Heart right ventricle (tissue), 16 donors: ENCODE data around the gene KLRB1. TPM values are rescaled to one million over a fixed set of nuclear protein-coding genes. Genes with fewer than 3 reads are reported as not detected.
"Not testable (repeated sequence)": the region's sequence is repeated elsewhere in the genome, so short reads cannot be mapped to it uniquely, and the experiment has no call there.

ENCODE experiments used
- ATAC-seq, 8 donors: fragments of 200-7000 bp; cut with Tn5 transposase; one replicate each; pipeline ENCODE4 v1.9.1; 2020; ENCODE audit warnings: mild to moderate bottlenecking in 8 of 8, moderate library complexity in 8 of 8, moderate number of reproducible peaks in 1 of 8
- DNase-seq, 2 donors: peaks; one replicate each; pipeline ENCODE4 v3.0.0-alpha.2; 2020
- H3K27ac ChIP-seq, 10 donors: fragments of 200-600 bp; sonication (generic) in 2 of 10; one replicate each; pipeline versions ENCODE4 v1.5.0 to v1.8.0; 2020 to 2022; ENCODE audit warnings: mild to moderate bottlenecking in 3 of 10
- H3K27me3 ChIP-seq, 7 donors: fragments of 200-600 bp; one replicate each; pipeline ENCODE4 v1.8.0; 2021 to 2022; ENCODE audit warnings: mild to moderate bottlenecking in 2 of 7
- H3K36me3 ChIP-seq, 9 donors: fragments of 200-600 bp; sonication (generic) in 1 of 9; one replicate each; pipeline versions ENCODE4 v1.5.0 to v1.8.0; 2020 to 2022; ENCODE audit warnings: mild to moderate bottlenecking in 2 of 9
- H3K4me1 ChIP-seq, 9 donors: fragments of 200-600 bp; sonication (generic) in 1 of 9; one replicate each; pipeline versions ENCODE4 v1.5.0 to v1.8.0; 2020 to 2022; ENCODE audit warnings: mild to moderate bottlenecking in 4 of 9
- H3K4me3 ChIP-seq, 10 donors: fragments of 200-600 bp; sonication (generic) in 2 of 10; one replicate each; pipeline versions ENCODE4 v1.5.0 to v1.8.0; 2020 to 2022; ENCODE audit warnings: mild to moderate bottlenecking in 7 of 10, moderate library complexity in 2 of 10
- H3K9me3 ChIP-seq, 11 donors: fragments of 200-600 bp in 10 of 11; sonication (generic) in 2 of 11; one replicate each; pipeline versions ENCODE4 v1.5.0 to v1.8.0; 2013 to 2022; ENCODE audit warnings: mild to moderate bottlenecking in 2 of 11, control low read depth in 1 of 11, moderate library complexity in 1 of 11
- CTCF ChIP-seq, 9 donors: fragments of 200-600 bp; sonication (generic) in 2 of 9; IDR thresholded peaks; one replicate each; pipeline versions ENCODE4 v1.5.0 to v1.8.0; 2021 to 2022; ENCODE audit warnings: antibody characterized with exemption in 9 of 9, mild to moderate bottlenecking in 5 of 9, moderate library complexity in 1 of 9
- WGBS, 2 donors: extraction: QIAGEN DNeasy Blood & Tissue Kit; methylation state at CpG; one replicate each; pipeline ENCODE4 v1.1.7; 2013; ENCODE audit warnings: inconsistent platforms in 1 of 2; 5-methylcytosine and 5-hydroxymethylcytosine counted together
- intact Hi-C, 10 donors: fragments of 100-400 bp; cut with DNase I; formaldehyde crosslinking; loops; one replicate each; pipeline versions ENCODE4 v1.11.1 to v1.14.2; 2022
- polyA plus RNA-seq, 2 donors: library from polyadenylated mRNA; stranded (reverse); fragments of 200-250 nt; gene quantifications; one replicate each; pipeline ENCODE4 v1.2.3, GENCODE V29; 2013
- total RNA-seq, 10 donors: library from RNA; stranded (reverse); fragmentation: NEBNext Ultra II Directional in 3 of 10; extraction: Animal tissue kit (Norgen Biotek cat#: 25700) in 3 of 10; gene quantifications; one replicate each; pipeline versions ENCODE4 v1.2.1 to v1.2.4, GENCODE V29; 2021 to 2023
- donor health status: Arrhythmogenic right ventricular cardiomyopathy.
- donor health status: ischemic (EF 13 %, LVEDD 7.1; RV severe dilation, severe dysfunction).
- donor health status: healthy with polysubstance abuse.
- donor health status: DM: no; HTN: yes; CAD: no.
- donor health status: DM: no; HTN: no; CAD: no.
- donor health status: ischemic (EF 25% LVEDD 6.9; RV normal size, moderate dysfunction).
- donor health status: ischemic (EF 25% LVEDD 5.7; RV mildly dilated, moderate dysfunction).
- donor health status: healthy.
- donor health status: DM: yes; HTN: yes; CAD: no.
- donor health status: Ischemic cardiomyopathy.
- donor health status: ischemic (EF 35%, LVEDD 5.7; RV mildly dilated, moderate dysfunction).
- donor health status: nonischemic (EF 11% LVEDD 7.7; RV severe dilation, severe dysfunction).
- donor health status: DM: yes; HTN: yes; CAD: no.
- donor health status: PGD.
- donor health status: ischemic (EF 29% LVEDD 5.4; RV normal size, mild dysfunction).
- donor health status: nonischemic (EF 23%, LVEDD 6.1; RV moderate dilation, normal function).

Gene KLRB1
- total and polyA plus RNA-seq, 12 donors: 0.16 to 1.4 (median 0.19) TPM; not detected in 3

- intact Hi-C loops: no loop called here
- Histone ChIP-seq H3K27ac (no peak overlapping the region), H3K27me3 (no peaks in the 10 kb centered on the region), H3K4me3 (no peak overlapping the region), H3K4me1 (peaks cover 0 to 10% (median 0%) of the 10 kb centered on the region in 9 donors), H3K9me3 (peaks cover 0 to 7% (median 0%) of the 10 kb centered on the region in 11 donors), H3K36me3 (no peaks in the 10 kb centered on the region)
- no peak for ATAC-seq
- no peak for DNase-seq
- WGBS, 2 donors: 90 to 95% methylated on average over 6 of the region's 6 CpGs
- TF ChIP-seq CTCF (IDR thresholded peaks at IDR 0.05): no peak
These were observed 9.4 kb upstream of the KLRB1 start for GRCh38 chr12:9617124-9617523.

- Histone ChIP-seq H3K27ac (peak overlapping the region in 1 of 10 donors; percentile 66), H3K36me3 (no peaks in the 10 kb centered on the region), H3K27me3 (no peaks in the 10 kb centered on the region), H3K4me3 (peak overlapping the region in 1 of 10 donors; percentile 15), H3K9me3 (no peaks in the 10 kb centered on the region), H3K4me1 (peaks cover 0 to 10% (median 0%) of the 10 kb centered on the region in 9 donors)
- intact Hi-C loops: no loop called here
- TF ChIP-seq CTCF (IDR thresholded peaks at IDR 0.05): no peak
- 56 to 71% methylated on average over 5 of the region's 5 CpGs for WGBS, 2 donors
- DNase-seq (no peak), ATAC-seq (no peak)
These were observed 7.9 kb upstream of the KLRB1 start for GRCh38 chr12:9615420-9616136.

GRCh38 chr12:9610606-9611005, 2.9 kb upstream of the KLRB1 start:
- ATAC-seq, intact Hi-C loops, H3K9me3 ChIP-seq, H3K4me1 ChIP-seq, H3K27me3 ChIP-seq, DNase-seq, H3K36me3 ChIP-seq, H3K27ac ChIP-seq, H3K4me3 ChIP-seq: not testable (repeated sequence)
- WGBS, 2 donors: 95 to 97% methylated on average over 5 of the region's 5 CpGs

GRCh38 chr12:9606736-9607372, 862 bp downstream of the KLRB1 start:
- no peaks in the 10 kb centered on the region for H3K4me1 ChIP-seq
- H3K9me3 ChIP-seq: no peaks in the 10 kb centered on the region
- H3K36me3 ChIP-seq: no peaks in the 10 kb centered on the region
- ATAC-seq (no peak), DNase-seq (no peak)
- no peak for TF ChIP-seq CTCF (IDR thresholded peaks at IDR 0.05)
- intact Hi-C loops: no loop called here
- H3K27ac ChIP-seq: no peak overlapping the region
- 87 to 90% methylated on average over 4 of the region's 4 CpGs for WGBS, 2 donors
- H3K4me3 ChIP-seq: no peak overlapping the region
- H3K27me3 ChIP-seq: no peaks in the 10 kb centered on the region

- no peak overlapping the region for H3K4me3 ChIP-seq
- no peak overlapping the region for H3K27ac ChIP-seq
- H3K27me3 ChIP-seq: no peaks in the 10 kb centered on the region
- H3K36me3 ChIP-seq: no peaks in the 10 kb centered on the region
- no peaks in the 10 kb centered on the region for H3K9me3 ChIP-seq
- ATAC-seq (no peak), DNase-seq (no peak)
- intact Hi-C loops: no loop called here
- WGBS, 2 donors: 89 to 91% methylated on average over 3 of the region's 3 CpGs
- TF ChIP-seq CTCF (IDR thresholded peaks at IDR 0.05): no peak
- no peaks in the 10 kb centered on the region for H3K4me1 ChIP-seq
These were observed 1.5 kb downstream of the KLRB1 start for GRCh38 chr12:9606247-9606646.
